Activated T-helper 17 cell treated with anti-CD3 and anti-CD28 coated beads, Interleukin-2, amount 50 U/mL, for 72 hours (primary cell): ENCODE data around the gene SEMA4D. TPM values are rescaled to one million over a fixed set of nuclear protein-coding genes. Genes with fewer than 3 reads are reported as not detected.

ENCODE experiments used
- ATAC-seq: fragments of 150-1000 bp; cut with Tn5 transposase; replicated peaks from 2 replicates; pipeline ENCODE4 v1.10.0; 2021; ENCODE audit warnings: mild to moderate bottlenecking, moderate library complexity
- H3K27ac Mint-ChIP-seq: one replicate; pipeline ENCODE4 v1.8.0; 2022; ENCODE audit warnings: mixed read lengths
- H3K27me3 Mint-ChIP-seq: one replicate; pipeline ENCODE4 v1.8.0; 2022; ENCODE audit warnings: mixed read lengths
- H3K36me3 Mint-ChIP-seq: one replicate; pipeline ENCODE4 v1.8.0; 2022; ENCODE audit warnings: low read depth, mild to moderate bottlenecking, mixed read lengths
- H3K4me1 Mint-ChIP-seq: one replicate; pipeline ENCODE4 v1.8.0; 2022; ENCODE audit warnings: mixed read lengths
- H3K4me3 Mint-ChIP-seq: one replicate; pipeline ENCODE4 v1.8.0; 2022; ENCODE audit warnings: mild to moderate bottlenecking, mixed read lengths
- H3K9me3 Mint-ChIP-seq: one replicate; pipeline ENCODE4 v1.8.0; 2022; ENCODE audit warnings: mixed read lengths
- total RNA-seq, 2 donors: library from RNA; stranded (reverse); gene quantifications; one replicate each; pipeline ENCODE4 v1.2.3, GENCODE V29; 2022

The SEMA4D gene
- total RNA-seq, 2 donors from 2014 or later: 167 to 263 TPM

DNA sequence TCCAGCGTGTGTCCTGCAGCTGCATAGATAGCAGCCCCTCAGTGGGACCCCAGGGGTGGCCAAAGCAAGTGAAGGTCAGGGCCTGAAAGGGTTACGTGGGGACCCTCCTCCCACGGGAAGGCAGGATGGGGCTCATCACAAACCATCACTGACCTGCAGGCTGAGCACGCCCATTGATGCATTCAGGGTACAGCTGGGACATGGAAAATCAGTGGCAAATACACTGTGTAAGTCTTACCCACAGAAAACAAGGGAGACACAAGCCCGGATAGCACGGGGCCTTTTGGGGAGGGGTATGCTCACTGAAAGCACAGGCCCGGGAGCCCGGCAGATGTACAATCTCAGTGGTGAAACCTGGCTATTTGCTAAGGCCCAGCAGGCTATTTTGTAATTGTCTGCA lies 49.1 kb downstream of the SEMA4D start:
- no peaks in the 10 kb centered on the region for H3K9me3 Mint-ChIP-seq
- H3K4me3 Mint-ChIP-seq: peak overlapping the region; percentile 75
- peaks cover 66% of the 10 kb centered on the region for H3K4me1 Mint-ChIP-seq
- ATAC-seq: no peak
- H3K27me3 Mint-ChIP-seq: no peaks in the 10 kb centered on the region
- peaks cover 99% of the 10 kb centered on the region for H3K36me3 Mint-ChIP-seq
- H3K27ac Mint-ChIP-seq: peak overlapping the region; percentile 83

DNA sequence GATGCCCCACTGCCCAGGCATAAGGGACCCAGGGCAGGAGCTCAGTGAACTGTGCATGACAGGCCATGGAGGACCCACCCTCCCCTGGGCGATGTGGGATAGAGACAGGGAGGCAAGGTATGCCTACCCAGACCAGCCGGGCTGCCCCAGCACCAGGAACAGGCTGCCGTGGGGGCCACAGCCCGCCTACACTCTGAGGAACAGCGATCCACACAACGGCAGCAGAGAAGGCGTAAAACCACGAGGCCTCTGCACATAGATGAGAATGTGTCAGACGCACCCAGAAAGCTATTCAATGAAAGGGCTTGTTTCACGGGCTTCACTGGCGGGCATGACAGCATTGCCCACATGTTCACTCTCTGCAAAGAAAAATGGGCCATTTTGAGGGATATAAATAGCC lies 49.5 kb downstream of the SEMA4D start:
- H3K9me3 Mint-ChIP-seq: no peaks in the 10 kb centered on the region
- ATAC-seq: peak; percentile 68
- H3K4me3 Mint-ChIP-seq: peak overlapping the region; percentile 75
- H3K27me3 Mint-ChIP-seq: no peaks in the 10 kb centered on the region
- H3K36me3 Mint-ChIP-seq: peaks cover 97% of the 10 kb centered on the region
- H3K4me1 Mint-ChIP-seq: peaks cover 66% of the 10 kb centered on the region
- H3K27ac Mint-ChIP-seq: peak overlapping the region; percentile 83

DNA sequence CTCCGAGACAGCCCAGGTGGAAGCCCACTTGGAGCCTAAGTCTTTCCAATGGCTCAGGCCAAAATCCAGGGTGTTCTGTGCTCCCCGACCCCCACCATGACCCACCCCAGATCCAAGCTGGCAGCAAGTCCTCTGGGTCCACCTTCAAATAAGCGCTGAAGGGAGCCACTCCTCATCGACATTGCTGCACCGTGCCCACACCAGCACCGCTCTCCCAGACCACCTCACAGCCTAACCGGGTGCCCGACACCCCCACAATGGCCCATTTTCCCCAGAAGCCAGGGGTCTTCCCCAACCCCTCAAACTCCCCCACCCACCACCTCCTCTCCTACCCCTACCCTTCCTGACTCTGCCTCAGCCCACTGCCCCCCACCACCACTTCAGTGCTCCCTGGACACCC lies 50.5 kb downstream of the SEMA4D start:
- Mint-ChIP-seq H3K27ac (peak overlapping the region; percentile 81), H3K4me1 (peaks cover 59% of the 10 kb centered on the region), H3K36me3 (peaks cover 93% of the 10 kb centered on the region), H3K9me3 (no peaks in the 10 kb centered on the region), H3K27me3 (no peaks in the 10 kb centered on the region), H3K4me3 (peak overlapping the region; percentile 26)
- ATAC-seq: no peak

GRCh38 chr9:89446961-89447310 lies 51.0 kb downstream of the SEMA4D start:
- Mint-ChIP-seq H3K36me3 (peaks cover 93% of the 10 kb centered on the region), H3K4me3 (peak overlapping the region; percentile 26), H3K4me1 (peaks cover 59% of the 10 kb centered on the region)

DNA sequence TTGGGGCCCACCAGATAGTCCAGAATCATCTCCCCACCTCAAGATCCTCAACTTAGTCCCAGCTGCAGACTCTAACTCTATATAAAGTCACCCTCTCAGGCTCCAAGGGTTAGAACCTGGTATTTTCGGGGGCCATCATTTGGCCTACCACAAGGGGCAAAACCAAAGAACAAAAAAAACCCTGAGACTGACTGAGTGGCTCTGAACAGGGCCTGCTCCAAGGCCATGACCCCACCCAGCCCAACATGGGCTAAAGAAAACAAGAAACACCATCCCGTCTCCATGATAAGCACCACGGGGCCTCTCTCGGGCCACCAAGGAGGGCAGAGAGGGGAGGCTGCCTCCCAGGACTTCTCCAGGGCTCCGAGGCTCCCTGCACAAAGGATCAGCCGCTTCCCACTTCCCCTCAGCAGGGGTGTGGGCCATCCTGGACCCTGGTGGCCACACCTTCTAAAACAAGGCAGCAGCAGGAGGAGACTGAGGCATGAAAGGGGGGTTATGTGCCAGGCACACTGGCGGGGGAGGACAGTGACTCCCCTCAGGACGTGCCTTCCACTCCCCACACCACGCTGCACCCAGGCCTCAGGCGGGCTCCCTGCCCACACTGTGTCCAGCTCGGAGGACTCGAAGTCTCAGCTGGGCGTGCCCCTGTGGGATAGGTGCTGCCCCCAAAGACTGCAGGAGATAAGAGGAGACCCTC lies 51.5 kb downstream of the SEMA4D start:
- H3K27me3 Mint-ChIP-seq: no peaks in the 10 kb centered on the region
- H3K4me1 Mint-ChIP-seq: peaks cover 53% of the 10 kb centered on the region
- H3K27ac Mint-ChIP-seq: peak overlapping the region; percentile 81
- no peak for ATAC-seq
- H3K36me3 Mint-ChIP-seq: peaks cover 92% of the 10 kb centered on the region
- H3K9me3 Mint-ChIP-seq: no peaks in the 10 kb centered on the region
- peak overlapping the region; percentile 26 for H3K4me3 Mint-ChIP-seq

More at GRCh38 chr9:89446961-89447310, 51.0 kb downstream of the SEMA4D start:
- Mint-ChIP-seq H3K27me3 (no peaks in the 10 kb centered on the region), H3K27ac (peak overlapping the region; percentile 81), H3K9me3 (no peaks in the 10 kb centered on the region)
- ATAC-seq: no peak

GRCh38 chr9:89445801-89446251 lies 52.1 kb downstream of the SEMA4D start:
- H3K27ac Mint-ChIP-seq: peak overlapping the region; percentile 54
- ATAC-seq: no peak
- H3K9me3 Mint-ChIP-seq: no peaks in the 10 kb centered on the region
- peaks cover 92% of the 10 kb centered on the region for H3K36me3 Mint-ChIP-seq
- peak overlapping the region; percentile 26 for H3K4me3 Mint-ChIP-seq
- H3K4me1 Mint-ChIP-seq: peaks cover 59% of the 10 kb centered on the region
- H3K27me3 Mint-ChIP-seq: no peaks in the 10 kb centered on the region

GRCh38 chr9:89444925-89445765 lies 52.8 kb downstream of the SEMA4D start:
- Mint-ChIP-seq H3K27me3 (no peaks in the 10 kb centered on the region), H3K4me3 (peak overlapping the region; percentile 26), H3K9me3 (no peaks in the 10 kb centered on the region), H3K36me3 (peaks cover 92% of the 10 kb centered on the region), H3K27ac (peak overlapping the region; percentile 54), H3K4me1 (peaks cover 63% of the 10 kb centered on the region)
- ATAC-seq: peak; percentile 18

DNA sequence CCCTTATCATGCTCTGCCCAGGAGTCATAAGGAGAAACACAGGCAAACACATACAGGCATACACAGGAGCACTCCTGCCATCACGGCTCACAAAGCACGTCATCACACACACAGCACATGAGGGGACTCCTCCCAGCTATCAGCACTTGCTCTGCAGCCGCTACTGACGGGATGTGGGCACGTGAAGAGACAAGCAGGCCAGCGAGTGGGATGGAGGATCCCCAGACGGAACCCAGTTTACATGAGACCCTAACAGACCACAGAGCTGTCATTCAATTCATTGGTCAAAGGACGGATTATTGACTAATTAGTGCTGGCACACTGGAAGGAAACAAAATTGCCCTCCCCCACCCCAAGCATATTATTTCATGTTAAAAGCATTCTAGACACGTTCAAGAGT lies 53.6 kb downstream of the SEMA4D start:
- H3K4me3 Mint-ChIP-seq: peak overlapping the region; percentile 26
- H3K36me3 Mint-ChIP-seq: peaks cover 92% of the 10 kb centered on the region

DNA sequence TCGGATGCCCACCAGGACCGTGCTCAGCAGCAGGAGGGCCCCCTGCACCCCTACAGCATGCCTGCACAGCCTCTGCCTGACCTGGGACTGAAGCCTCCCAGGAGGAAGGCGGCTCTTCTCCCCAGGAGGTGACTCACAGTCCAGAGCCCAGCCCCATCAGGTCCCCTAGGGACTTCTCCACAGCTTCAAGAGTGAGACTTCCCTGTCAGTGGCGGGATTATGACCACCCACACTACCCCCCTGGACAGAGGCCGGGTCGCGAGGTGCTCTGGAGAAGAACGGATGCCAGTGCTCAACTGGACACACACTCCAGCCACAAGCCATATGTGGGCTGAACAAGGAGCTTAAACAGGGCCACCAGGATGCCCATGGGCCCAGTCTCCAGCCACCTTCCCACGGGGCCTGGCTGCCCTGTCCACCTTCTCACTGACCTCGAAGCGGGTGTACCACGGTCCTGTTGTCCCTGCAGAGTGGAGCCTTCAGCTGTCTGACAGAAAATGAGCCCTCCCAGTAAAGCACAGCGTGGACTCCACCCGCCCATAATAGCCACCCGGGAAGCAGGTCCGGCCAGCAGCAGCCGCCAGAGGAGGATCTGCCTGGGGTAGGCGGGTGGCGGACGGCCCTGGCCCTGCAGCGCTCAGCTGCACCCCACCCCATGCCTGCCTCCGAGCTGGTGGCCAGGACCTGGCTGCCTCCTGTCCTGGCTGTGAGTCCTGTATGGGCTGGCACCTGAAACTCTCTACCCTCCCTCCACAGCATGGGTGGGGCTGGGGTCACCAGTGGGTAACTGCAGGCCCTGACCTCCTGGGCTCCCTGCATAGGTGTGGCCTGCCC lies 54.7 kb downstream of the SEMA4D start:
- no peaks in the 10 kb centered on the region for H3K27me3 Mint-ChIP-seq
- H3K36me3 Mint-ChIP-seq: peaks cover 86% of the 10 kb centered on the region
- H3K27ac Mint-ChIP-seq: peak overlapping the region; percentile 28
- no peak for ATAC-seq
- H3K4me3 Mint-ChIP-seq: peak overlapping the region; percentile 70
- H3K9me3 Mint-ChIP-seq: no peaks in the 10 kb centered on the region
- peaks cover 58% of the 10 kb centered on the region for H3K4me1 Mint-ChIP-seq

More for the DNA sequence above, 53.6 kb downstream of the SEMA4D start:
- Mint-ChIP-seq H3K4me1 (peaks cover 63% of the 10 kb centered on the region), H3K27me3 (no peaks in the 10 kb centered on the region), H3K27ac (peak overlapping the region; percentile 54), H3K9me3 (no peaks in the 10 kb centered on the region)
- peak; percentile 57 for ATAC-seq

DNA sequence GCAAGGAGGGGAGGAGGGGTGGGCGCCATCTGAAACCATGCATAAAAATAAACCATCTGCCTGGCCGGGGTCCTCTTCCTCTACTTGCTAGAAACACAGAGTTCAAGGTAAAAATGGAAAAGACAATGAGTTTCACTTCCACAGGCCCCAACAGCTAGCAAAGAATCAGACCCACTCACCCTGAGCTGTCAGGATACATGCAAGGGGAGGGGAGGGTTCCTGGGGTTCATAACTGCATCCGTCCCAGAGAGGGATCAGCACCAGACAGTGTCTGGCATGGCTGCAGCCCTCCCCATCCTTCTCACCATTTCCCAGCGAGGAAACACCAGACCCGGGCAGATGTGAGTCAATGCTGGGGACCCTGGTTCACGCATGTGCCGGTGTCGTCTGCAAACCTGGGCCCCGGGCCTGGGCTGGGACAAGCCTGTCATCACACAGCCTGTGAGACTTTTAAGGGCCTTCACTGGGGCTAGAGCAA lies 55.4 kb downstream of the SEMA4D start:
- H3K9me3 Mint-ChIP-seq: no peaks in the 10 kb centered on the region
- no peaks in the 10 kb centered on the region for H3K27me3 Mint-ChIP-seq
- H3K4me1 Mint-ChIP-seq: peaks cover 59% of the 10 kb centered on the region
- H3K4me3 Mint-ChIP-seq: peak overlapping the region; percentile 70
- no peak for ATAC-seq
- H3K36me3 Mint-ChIP-seq: peaks cover 86% of the 10 kb centered on the region
- peak overlapping the region; percentile 28 for H3K27ac Mint-ChIP-seq

- ATAC-seq: no peak
- Mint-ChIP-seq H3K4me3 (peak overlapping the region; percentile 70), H3K27me3 (no peaks in the 10 kb centered on the region), H3K36me3 (peaks cover 80% of the 10 kb centered on the region), H3K9me3 (no peaks in the 10 kb centered on the region), H3K4me1 (peaks cover 55% of the 10 kb centered on the region), H3K27ac (peak overlapping the region; percentile 84)
Measured at GRCh38 chr9:89441986-89442385, 55.9 kb downstream of the SEMA4D start.

DNA sequence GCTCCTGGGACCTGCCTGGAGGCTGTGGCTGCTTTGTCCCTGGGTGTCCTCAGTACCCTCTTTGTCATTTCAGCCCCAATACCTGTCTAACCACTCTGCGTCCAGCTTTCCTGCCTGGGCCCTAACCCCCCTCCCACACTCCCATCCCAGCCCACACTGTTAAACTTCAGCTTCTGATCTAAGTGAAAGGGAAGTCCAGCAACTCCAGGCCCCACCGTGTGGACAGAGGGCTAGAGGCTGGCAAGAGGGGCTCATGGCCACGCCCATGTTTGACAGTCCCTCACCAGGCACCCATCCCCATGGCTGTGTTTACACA lies 56.3 kb downstream of the SEMA4D start:
- Mint-ChIP-seq H3K36me3 (peaks cover 76% of the 10 kb centered on the region), H3K27me3 (no peaks in the 10 kb centered on the region), H3K9me3 (no peaks in the 10 kb centered on the region), H3K4me1 (peaks cover 52% of the 10 kb centered on the region), H3K4me3 (peak overlapping the region; percentile 70), H3K27ac (peak overlapping the region; percentile 84)
- no peak for ATAC-seq

GRCh38 chr9:89440951-89441654 lies 56.8 kb downstream of the SEMA4D start:
- no peak for ATAC-seq
- H3K36me3 Mint-ChIP-seq: peaks cover 71% of the 10 kb centered on the region
- peaks cover 50% of the 10 kb centered on the region for H3K4me1 Mint-ChIP-seq
- H3K4me3 Mint-ChIP-seq: peak overlapping the region; percentile 70
- no peaks in the 10 kb centered on the region for H3K9me3 Mint-ChIP-seq
- H3K27ac Mint-ChIP-seq: peak overlapping the region; percentile 84
- H3K27me3 Mint-ChIP-seq: no peaks in the 10 kb centered on the region

DNA sequence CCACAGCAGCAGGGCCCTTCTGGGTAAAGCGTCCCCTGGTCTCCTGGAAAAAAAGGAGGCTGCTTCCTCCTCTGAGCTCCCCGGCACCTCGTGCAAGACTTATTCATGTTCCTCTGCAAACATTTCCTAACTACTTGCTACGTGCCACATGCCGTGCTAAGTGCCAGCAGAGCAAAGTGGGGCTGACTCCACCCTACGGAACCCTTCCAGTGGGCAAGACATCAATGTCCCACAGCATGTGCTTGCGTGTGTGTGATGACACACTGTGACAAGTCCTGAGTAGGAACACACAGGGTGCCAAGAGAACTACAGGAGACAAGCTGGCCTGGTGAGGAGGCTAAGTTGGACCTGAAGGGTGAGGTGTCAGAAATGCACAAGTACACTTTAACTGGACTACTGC lies 57.4 kb downstream of the SEMA4D start:
- Mint-ChIP-seq H3K27me3 (no peaks in the 10 kb centered on the region), H3K4me1 (peaks cover 49% of the 10 kb centered on the region)
- ATAC-seq: peak; percentile 63

More for the DNA sequence above, 57.4 kb downstream of the SEMA4D start:
- peak overlapping the region; percentile 70 for H3K4me3 Mint-ChIP-seq
- peaks cover 67% of the 10 kb centered on the region for H3K36me3 Mint-ChIP-seq
- peak overlapping the region; percentile 84 for H3K27ac Mint-ChIP-seq
- no peaks in the 10 kb centered on the region for H3K9me3 Mint-ChIP-seq
